NCI-H1417 (cell line): ENCODE results near the gene FAM241B.

Source experiments
- DNase-seq, 3 experiments: peaks; one replicate each; lab custom pipeline; 2025; lab: John Stamatoyannopoulos, UW

Gene FAM241B

DNA sequence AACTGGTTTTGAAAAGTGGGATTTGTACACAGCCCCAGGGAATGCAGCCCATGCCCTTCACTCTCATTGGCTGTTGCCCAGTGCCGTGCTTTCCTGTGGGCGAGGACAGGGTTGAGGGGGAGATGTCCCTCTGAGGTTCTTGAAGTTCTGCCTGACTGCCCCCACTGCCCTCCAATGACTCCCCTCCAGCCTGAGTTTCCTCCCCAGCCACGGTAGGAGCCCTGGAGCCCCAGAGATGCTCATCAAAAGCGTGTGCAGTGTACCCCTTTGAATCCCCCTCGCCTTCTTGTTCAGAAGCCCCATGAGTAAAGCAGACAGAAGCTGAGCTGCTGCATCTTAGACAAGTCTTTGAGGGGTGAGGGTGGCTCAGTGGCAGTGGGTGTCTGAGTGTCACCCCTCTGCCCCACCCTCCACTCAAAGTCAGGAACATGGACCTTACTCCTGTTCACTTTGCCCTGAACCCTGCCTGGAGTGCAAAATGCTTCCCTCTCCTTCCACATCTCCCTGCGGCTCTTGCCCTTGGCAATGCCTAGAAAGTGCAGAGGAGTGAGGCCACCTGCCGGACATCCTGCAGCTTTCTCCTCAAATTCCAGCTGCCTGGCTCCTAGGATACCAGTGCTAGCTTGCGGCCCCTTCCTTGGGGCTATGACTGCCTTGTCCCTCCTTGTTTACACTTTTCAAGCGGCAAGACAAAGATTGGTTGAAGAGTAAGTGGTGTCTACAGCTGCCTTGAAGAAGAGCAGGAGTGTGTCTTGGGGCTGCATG is 19.9 kb downstream of the FAM241B start:
- no peak for DNase-seq

DNA sequence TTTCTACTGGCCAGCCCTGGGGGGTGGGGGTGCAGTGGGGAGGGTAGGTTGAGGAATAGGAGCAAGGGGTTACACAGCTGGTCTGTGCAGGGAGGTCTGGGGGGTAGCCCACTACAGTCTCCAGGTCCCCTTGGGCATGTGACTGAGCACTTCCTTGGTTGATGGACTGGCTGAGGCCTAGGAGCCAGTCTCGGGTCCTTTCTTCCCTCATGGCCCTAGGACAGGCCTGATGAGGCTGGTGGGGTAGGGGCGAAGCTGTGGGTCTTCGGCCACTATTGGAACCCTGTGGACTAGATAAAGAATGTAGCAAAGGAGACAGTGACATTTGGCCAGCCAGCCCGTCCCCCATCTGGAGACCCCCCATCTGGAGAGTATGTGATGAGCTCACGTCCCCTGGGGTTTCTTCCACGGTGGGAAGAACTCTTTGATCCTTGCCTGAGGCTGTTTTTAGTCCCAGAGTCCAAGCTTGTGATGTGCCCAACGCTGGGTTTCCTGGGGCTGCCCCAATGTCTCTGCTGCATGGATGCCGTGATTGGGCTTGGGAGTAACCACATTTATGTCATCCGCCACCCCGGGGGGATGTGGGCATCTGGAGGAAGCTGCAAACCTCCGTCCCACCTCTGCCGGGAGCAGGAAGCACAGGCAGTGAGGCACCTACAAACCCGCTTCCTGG is 20.7 kb downstream of the FAM241B start:
- no peak for DNase-seq

DNA sequence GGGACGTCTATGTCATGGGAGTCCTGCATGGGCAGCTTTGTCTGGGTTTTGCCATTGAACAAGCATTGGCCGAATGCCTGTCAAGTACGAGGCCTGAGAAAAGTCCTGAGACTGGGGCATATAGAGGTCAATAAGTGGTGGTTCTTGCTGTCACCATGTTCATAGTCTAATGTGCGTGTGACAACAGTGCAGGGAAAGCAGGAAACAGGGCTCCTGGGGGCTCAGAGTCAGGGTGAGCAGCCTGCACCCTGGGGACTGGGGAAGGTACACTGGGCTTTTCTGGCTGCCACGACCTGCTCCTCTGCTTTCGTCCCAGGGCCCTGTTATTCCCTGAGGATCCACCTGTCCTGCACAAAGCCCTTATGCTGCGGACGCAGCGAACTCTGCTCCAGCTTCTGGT is 21.3 kb downstream of the FAM241B start:
- DNase-seq = no peak

DNA sequence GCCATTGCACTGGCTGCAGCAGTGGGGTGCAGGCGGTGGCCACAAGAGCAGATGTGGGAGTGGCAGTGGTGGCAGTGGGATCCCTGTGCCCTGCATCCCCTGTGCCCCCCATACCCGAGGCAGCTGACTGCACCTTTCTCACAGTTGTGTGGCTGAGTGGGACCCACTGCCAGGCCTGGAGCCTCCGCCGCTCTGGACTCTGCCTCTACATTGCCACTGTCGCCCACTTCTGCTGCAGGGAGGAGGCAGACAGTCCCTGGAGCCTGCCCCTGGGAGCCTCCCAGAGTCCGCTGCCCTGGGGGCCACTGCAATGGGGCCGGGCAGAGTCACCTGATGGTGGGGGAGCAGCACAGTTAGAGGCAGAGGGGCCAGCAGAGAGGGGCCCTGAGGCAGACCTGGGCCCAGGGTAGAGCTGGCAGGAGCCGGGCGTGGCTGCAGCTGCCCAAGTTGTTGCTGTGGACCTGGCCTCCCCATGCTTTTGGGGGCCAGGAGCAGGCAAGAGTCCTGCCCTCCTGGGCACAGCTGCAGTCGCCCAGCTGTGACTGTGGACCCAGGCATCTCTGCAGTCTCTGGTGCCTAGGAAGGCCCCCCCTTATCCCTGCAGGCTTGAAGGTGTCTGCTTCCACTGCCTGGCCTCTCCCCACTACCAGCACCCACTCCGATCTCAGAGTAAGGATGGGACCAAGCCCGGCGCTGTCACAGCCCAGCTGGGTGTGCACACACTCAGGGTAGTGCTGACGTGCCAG is 22.2 kb downstream of the FAM241B start:
- DNase-seq = no peak

DNA sequence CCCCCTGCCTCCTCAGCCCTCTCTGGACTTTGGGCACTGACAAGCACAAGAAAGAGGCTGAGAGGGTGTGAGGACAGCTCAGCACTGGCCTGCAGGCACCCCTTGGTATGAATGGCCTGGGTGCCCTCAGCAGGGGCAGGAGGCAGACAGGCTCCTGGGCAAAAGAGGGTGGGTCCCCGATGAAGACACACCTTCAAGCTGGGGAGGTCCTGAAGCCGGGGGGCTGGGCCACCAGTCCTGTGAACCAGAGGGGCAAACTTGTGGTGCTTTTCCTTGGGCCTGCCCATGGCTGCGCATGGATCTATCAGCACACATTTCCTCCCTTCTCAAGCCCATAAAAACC is 22.8 kb downstream of the FAM241B start:
- DNase-seq = no peak

DNA sequence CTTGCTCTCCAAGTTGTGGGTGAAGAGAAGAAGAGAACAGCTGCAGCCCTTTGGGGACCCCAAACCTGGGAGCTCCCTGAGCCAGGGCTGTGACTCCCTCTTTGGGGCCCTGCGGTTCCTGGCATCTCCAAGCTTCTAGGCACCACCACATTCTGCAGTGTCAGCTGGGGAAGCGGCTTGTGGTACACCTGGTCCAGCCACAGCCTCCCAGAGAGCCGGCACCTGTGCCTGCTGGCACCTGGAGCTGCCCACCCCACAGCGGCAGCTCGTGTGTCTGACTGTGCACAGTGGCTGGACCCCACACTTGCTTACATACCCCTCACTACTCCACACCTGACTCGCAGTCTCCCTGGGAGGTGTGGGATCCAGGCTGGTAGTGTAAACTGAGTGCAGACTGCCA is 23.5 kb downstream of the FAM241B start:
- no peak for DNase-seq

DNA sequence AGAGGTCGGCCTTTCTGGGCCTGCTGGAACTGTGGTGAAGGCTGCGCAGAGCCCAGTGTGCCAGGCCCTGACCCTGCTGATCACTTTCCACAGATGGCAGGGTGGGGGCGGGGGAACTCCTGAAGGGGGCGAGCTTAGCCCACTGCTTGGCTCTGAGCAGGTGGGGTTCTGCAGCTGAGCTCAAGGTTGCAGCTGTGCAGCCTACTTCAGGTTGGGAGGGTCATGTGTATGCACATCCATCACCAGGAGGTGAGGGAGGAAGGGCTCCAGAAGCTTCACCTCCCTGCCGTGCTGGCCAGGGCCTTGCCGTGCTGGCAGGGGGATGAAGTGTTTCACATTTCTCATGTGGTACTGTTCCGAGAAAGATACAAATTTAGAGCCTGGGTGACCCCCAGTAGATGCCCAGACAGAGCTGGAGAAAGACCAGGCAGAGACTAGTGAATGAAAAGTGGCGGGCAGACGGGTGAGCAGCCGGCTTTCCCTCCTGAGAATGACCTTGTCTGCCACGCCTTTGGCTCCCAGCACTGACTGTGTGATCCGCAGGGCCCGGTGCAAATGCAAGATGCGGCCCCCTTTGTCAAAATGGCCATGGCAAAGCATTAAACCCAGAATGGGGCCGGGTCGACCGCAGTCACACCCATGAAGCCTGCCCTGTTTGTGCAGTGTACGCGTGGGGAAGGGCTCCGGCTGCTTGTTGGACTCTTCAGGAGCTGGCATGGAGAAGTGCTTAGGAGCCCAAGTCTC is 25.2 kb downstream of the FAM241B start:
- no peak for DNase-seq

DNA sequence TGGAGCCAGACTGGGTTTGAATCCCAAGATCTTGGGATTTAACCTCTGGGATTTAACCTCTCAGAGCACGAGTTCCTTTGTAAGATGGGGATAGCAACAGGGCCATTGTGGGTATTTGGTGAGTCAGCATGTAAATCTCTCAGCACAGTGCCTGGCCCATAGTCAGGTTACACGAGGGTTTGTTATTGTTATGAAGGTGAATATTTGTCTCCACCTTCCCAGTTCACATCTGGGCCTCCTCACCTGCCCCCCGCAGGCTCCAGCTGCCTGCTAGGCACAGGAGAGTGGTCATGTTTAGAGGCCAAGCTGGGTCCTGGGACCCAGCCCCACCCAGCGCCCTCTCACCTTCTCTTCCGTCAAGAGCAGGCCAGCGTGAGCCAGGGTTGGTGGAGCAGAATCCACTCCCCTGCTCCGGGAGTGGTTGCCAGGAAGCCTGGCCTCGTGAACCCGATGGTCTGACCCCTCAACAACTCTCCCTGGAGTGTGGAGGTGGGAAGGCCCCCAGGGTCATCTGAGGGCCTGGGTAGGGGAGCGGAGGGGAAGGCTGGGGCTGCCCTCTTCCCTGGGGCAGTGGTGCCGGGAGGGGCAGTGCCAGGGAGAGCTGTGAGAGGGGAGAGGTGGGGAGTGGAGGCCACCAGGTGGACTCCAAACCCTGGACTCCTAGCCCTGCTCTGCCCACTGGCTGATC is 26.0 kb downstream of the FAM241B start:
- no peak for DNase-seq

DNA sequence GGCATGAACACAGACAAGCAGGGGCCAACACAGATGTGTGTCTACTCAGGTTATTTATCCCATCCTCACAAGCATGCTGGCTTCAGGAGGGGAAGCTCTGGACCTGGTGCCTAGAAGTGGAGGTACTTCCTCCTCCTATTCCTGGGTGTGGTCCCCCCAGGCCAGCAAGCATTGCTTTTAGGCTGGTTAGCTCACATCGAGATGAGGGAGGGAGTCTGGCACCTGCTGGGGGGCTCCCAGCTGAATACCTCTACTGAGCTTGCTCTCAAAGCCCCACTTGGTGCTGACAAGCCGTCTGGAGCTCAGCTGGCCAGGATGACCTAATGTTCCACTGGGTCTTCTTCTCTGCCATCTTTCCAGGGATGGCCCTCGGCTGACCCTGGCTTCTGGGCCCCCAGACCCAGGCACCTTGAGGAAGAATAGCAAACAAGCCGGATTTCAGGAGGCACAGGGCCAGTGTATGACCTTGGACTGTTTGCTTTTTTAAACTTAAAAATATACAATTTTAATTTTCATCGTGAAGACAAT is 26.8 kb downstream of the FAM241B start:
- DNase-seq = no peak

DNA sequence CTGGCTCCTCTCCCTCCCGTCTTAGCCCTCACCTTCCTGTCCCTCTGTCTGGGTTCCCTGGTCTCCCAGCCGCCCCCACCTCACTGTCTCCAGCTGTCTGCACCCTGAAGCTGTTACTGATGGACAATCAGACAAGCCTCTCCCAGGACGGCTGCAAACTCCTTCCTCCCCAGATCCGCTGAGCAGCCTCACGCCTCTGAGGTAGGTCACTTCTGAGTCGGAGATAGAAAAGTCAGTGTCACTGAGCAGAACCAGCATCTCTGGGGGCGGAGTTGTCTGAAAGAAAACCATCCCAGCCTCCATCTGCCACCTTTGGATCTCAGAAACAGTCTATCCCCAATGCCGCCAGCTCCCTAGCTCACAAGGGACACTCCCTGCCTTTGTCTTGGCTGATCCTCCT is 27.4 kb downstream of the FAM241B start:
- DNase-seq = no peak

DNA sequence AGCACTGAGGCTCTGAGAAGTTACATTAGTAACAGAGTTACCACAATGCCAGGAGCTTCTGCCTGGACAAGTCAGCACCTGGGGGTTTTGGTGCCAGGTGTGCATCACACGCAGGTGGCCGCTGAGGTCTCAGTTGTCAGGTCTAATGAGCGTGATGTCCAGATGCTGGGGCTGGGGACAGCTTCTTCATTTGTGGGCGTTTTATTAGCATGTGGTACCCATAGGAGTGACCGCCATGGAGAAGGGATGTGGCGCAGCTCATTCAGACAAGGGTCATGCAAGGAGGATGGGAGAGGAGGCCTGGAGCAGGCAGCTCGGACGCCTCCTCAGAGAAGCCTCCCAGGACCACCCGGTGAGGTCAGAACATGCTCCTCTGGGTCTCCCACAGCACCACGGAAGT is 27.8 kb downstream of the FAM241B start:
- DNase-seq = no peak

DNA sequence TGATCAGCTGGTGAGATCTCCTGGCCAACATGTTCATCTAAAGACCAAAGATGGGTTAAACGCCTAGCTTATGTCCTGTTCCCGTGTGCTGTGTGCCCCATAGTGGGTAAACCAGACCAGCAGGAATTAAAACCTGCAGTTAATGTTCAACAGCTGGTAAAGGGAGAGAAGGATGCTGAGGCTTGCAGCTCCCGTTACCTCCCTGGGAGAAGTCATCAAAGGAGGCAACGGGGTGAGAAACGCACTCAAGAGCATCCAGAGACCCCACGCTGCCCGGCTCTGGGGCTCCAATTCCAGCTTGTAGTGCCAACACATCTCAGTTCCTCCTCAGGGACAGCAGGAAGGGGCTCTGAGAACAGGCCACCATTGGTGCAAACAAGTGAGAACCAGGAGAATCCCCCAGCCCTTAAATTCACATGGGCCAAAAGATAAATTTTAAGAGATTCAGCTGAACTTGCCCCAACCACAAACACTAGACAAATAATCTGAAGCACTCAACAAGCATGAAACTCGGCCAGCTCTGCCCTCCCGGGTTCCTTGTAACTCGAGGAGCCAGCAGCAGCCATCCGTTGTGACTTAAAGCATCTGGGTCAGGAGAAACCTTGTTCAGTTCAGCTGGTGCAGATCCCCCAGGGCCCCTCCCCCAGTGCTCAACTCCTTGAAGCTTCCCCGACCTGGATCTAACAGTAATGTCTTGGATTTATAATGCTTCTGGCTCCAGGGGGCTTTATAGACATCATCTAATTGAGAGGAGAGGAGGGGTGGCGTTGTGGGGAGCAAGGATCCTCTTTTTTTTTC is 29.4 kb downstream of the FAM241B start:
- DNase-seq = peak in 1 of 3 experiments; percentile 6

DNA sequence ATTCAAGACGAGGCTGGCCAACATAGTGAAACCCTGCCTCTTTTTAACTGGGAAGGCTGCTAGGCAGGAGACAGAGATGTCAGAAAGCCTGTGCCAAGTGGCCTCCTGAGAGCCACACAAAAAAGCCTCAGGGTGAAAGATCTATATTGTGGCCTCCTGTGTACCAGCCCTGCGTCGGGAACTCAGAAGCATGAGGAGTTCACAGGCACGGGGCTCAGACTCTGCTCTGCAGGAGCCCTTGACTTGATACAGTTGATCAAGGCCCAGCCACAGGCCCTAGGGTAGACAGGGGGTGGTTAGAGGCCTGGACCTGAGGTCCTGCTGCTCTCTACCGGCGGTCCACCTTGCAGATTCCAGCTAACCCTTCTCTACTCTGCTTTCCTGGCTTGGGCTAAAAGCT is 30.2 kb downstream of the FAM241B start:
- DNase-seq = no peak

DNA sequence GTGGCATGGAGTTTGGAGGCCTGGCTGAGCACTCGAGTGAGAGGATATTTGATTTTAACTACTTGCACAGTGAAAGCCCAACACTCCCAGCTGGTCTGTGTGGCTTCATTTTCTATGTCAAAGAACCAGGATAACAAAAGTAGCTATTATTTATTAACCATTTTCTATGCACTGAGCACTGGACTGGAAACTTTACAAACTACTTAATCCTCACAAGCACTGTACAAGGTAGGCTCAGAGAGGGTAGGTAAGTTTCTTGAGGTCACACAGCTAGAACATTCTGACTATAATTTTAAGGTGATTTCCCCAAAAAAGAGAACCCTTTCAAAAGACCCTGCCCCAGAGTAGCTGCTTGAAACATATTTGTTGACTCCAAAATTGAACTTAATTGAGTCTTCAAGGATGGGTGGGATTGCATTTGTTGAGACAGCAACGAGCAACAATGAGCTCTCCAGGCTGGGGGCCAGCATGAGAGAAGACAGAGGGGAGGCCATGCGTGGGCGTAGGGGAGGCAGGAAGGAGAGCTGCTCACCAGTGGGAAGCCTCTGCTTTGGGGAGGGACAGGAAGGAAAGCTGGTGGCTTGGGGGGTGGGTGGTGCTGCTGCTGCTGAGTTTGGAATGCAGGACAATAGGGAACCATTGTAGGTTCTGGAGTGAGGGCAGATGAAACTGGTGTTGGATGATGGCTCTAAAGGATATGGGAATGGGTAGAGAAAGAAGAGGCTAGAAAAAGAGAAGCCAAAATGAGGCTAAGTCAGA is 31.5 kb downstream of the FAM241B start:
- DNase-seq = no peak

DNA sequence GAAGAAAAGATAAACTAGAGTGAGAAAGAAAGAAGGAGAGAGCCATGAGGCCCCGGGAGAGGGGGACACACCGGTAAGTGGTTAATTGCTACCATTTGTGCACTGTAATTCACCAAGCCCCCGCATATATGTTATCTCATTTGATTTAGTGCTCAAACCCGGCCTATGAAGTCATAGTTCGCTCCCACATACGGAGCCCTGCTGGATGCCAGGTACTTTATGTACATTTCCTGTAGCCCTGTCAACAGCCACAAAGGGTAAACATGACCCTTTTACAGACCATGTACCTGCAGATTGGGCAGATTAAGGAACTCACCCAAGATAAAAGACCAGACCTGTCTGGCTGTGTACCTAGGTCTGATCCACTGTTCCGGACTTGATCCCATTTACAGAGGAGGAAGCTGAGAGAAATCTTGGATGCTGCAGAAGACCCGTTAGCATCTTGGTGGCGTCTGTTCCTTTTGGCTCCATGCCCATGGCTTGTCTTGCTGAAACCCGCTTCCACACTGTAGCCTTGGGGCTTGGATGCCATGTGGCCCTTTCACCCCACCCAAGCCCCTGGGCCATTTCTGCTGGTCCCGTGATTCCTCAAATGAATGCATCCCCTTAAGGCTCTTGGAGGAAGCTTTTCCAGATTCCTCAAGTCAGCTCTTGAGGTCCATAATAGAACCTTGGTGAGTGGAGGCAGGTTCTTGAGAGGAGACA is 32.3 kb downstream of the FAM241B start:
- DNase-seq = peak in 1 of 3 experiments; percentile 19

DNA sequence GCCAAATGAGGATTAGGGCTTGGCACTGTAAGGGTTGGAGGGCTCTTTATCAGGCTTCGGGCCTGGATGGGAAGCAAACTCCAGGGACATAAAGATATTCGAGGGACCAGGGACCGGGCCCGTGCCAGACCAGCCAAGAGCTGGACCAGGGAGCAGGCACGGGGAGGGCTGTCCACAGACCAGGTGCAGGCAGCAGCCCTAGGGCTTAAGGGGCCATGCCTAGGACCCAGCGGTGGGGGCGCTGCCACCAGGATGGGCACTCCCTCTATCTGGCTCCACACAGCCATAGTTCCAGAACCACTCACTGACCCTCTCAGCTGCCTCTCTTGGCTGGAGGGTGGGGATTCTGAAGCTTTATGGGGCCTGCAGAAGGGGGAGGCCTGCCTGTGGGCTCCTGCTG is 32.9 kb downstream of the FAM241B start:
- DNase-seq = no peak

DNA sequence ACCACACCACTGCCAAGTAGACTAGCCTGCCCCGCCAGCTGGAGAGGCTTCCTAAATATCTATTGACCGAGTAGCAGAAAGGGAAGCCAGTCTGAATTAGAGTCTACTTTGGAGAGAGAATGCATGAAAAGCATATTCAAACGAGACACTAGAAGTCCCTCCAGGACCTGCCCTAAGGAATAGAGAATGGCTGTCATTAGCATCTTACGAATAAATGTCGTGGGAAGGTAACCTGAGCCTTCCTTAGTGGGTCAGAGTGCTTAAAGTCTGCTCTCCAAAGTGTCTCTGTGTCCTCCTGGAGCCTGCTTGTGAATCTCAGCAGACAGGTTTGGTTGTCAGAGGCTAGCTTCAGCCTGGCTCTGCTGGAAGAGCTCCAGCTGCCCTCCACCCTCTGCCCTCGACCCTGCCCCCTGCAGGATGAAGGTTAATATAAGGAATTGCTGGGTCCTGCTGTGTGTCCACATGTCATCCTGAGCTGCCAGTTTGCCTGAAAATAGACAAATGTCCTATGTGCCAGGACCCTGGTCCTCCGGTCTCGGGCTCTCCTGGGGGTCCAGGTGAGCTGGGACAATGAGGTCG is 33.4 kb downstream of the FAM241B start:
- DNase-seq = no peak

DNA sequence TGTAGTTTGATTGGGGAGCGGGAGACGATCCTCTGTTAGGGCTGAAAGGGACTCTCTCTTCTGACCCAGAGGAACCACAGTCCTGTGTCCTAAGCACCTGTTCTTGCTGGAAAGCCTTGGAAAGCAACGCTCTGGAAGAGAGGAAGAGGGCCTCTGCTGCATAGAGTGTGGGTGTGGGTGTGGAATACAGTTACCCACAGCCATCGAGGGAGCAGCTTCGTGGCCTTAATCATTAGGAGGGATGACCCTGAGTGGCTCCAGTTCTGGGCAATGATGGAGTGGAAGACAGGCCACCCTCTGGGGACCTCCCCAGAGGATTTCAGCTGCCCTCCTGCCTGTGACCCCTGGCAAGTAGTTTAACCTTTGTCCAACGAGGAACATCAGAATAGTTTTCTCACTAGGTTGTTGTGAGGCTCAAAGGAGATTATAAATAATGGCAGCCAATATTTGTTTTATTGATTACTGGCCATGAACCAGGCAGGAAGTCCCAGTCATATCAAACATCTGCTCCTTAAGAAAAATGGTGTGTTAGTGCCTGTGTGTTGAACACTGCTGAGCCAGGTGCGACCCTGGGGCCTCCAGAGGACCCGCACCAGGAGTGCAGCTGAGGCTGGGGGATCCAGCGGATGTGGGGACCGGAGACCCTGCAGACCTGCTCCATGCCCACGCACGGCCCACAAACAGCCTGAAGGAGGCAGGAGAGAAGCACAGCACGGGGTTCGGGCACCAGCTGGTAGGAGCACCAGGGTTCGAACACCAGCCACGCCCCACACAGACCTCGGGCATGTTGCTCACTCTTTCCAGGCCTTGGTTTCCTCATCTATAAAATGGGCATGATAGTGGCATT is 35.6 kb downstream of the FAM241B start:
- no peak for DNase-seq
